SU-DHL-6 (cell line): ENCODE data around the gene KCNG1.

Experiments used
- H2AFZ ChIP-seq: fragments of 200-600 bp; sonication (generic); 2 replicates; pipeline ENCODE4 v1.6.1; 2014; ENCODE audit warnings: low read depth, mild to moderate bottlenecking, moderate library complexity, mixed read lengths, antibody characterized with exemption, low read length; ENCODE audit not compliant: severe bottlenecking
- H3F3A ChIP-seq: fragments of 200-600 bp; shearing (Covaris generic); 2 replicates; pipeline ENCODE4 v1.6.0; 2016; ENCODE audit warnings: antibody characterized with exemption, mild to moderate bottlenecking; ENCODE audit not compliant: insufficient read depth
- H3K27ac ChIP-seq: fragments of 200-600 bp; sonication (generic); 2 replicates; pipeline ENCODE4 v1.5.1; 2016; ENCODE audit warnings: low read depth, mild to moderate bottlenecking, low read length, moderate library complexity, mixed read lengths
- H3K27me3 ChIP-seq: fragments of 200-600 bp; sonication (generic), shearing (Covaris generic); 2 replicates; pipeline ENCODE4 v1.6.0; 2014; ENCODE audit warnings: mild to moderate bottlenecking, low read length
- H3K36me3 ChIP-seq: fragments of 200-600 bp; sonication (generic); 2 replicates; pipeline ENCODE4 v1.6.1; 2014; ENCODE audit warnings: mild to moderate bottlenecking, low read length, mixed read lengths
- H3K4me2 ChIP-seq: fragments of 300-600, 200-600 bp; shearing (Covaris generic), sonication (generic); 2 replicates; pipeline ENCODE4 v1.6.0; 2014; ENCODE audit warnings: low read length, low read depth, mild to moderate bottlenecking; ENCODE audit not compliant: poor library complexity, severe bottlenecking
- H3K4me3 ChIP-seq: fragments of 200-600 bp; sonication (generic); 2 replicates; pipeline ENCODE4 v1.5.1; 2014; ENCODE audit warnings: antibody characterized with exemption, low read length, mild to moderate bottlenecking, mixed read lengths; ENCODE audit not compliant: insufficient read depth, poor library complexity, severe bottlenecking
- H3K79me2 ChIP-seq: fragments of 200-600 bp; sonication (generic); 2 replicates; pipeline ENCODE4 v1.6.1; 2014; ENCODE audit warnings: mild to moderate bottlenecking, low read length, moderate library complexity; ENCODE audit not compliant: insufficient read depth
- H3K9ac ChIP-seq: fragments of 200-600 bp; sonication (generic); 2 replicates; pipeline ENCODE4 v1.7.0; 2014; ENCODE audit warnings: mild to moderate bottlenecking, low read length
- H3K9me2 ChIP-seq: fragments of 200-600 bp; sonication (generic); replicated peaks from 2 replicates; pipeline ENCODE4 v1.6.1; 2014; ENCODE audit warnings: low read length; ENCODE audit not compliant: insufficient read depth
- H3K9me3 ChIP-seq: fragments of 200-600 bp; sonication (generic); 2 replicates; pipeline ENCODE4 v1.6.1; 2014; ENCODE audit warnings: low read length, mixed read lengths; ENCODE audit not compliant: insufficient read depth
- H4K20me1 ChIP-seq: fragments of 200-600 bp; sonication (generic); 2 replicates; pipeline ENCODE4 v1.6.1; 2014; ENCODE audit warnings: low read depth, mild to moderate bottlenecking, antibody characterized with exemption, low read length, moderate library complexity, mixed read lengths
- CTCF ChIP-seq: fragments of 200-600 bp; sonication (generic); IDR thresholded peaks from one replicate; pipeline ENCODE4 v1.5.1; 2017; ENCODE audit warnings: antibody characterized with exemption, mild to moderate bottlenecking, low read length, moderate library complexity; ENCODE audit not compliant: insufficient read depth, poor library complexity, severe bottlenecking
- EZH2phosphoT487 ChIP-seq: fragments of 200-600 bp; sonication (generic), shearing (Covaris generic); conservative IDR thresholded peaks from 2 replicates; pipeline ENCODE4 v1.6.1; 2018; ENCODE audit warnings: mild to moderate bottlenecking, antibody characterized with exemption, low read length, moderate library complexity, mixed read lengths

Gene KCNG1

DNA sequence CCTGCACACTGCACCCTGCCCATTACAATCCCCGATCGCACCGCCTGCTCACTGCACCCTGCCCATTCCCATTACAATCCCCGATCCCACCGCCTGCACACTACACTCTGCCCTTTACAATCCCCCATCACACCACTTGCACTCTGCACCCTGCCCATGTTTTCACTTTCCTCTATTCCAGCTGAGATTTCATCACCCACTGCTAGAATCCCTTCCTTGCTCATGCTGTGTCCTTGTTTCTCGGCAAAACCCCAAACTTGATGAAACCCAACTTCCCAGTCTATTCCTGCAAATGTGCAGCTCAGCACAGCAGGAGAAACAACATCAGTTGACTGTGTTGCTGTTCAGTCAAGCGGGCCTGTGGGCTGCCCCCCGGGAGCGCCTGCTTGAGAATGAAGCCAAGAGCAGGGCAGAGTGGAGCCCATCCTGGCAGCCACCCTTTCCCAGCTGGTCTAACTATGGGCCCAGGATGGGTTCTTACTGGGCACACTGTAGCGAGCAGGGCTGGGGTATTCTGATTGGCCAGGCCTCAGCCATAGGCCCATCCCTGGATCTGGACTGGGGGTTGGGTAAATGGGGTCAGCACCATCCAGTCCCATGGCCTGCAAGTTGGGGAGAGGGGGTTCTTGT, 47.1 kb downstream of the KCNG1 start:
- H4K20me1 ChIP-seq: no peaks in the 10 kb centered on the region
- no peak overlapping the region for H2AFZ ChIP-seq
- H3K36me3 ChIP-seq: no peaks in the 10 kb centered on the region
- no peaks in the 10 kb centered on the region for H3K9me2 ChIP-seq
- no peak for TF ChIP-seq EZH2phosphoT487
- no peak for TF ChIP-seq CTCF
- H3K79me2 ChIP-seq: no peaks in the 10 kb centered on the region
- no peak overlapping the region for H3K9ac ChIP-seq
- H3K4me2 ChIP-seq: no peak overlapping the region
- no peak overlapping the region for H3K27ac ChIP-seq
- no peak overlapping the region for H3K4me3 ChIP-seq
- H3K27me3 ChIP-seq: no peaks in the 10 kb centered on the region
- no peaks in the 10 kb centered on the region for H3K9me3 ChIP-seq
- H3F3A ChIP-seq: no peaks in the 10 kb centered on the region

GRCh38 chr20:50969912-50970311, 53.0 kb downstream of the KCNG1 start:
- H4K20me1 ChIP-seq: no peaks in the 10 kb centered on the region
- H3K36me3 ChIP-seq: no peaks in the 10 kb centered on the region
- H2AFZ ChIP-seq: no peak overlapping the region
- no peak for TF ChIP-seq CTCF
- no peak for TF ChIP-seq EZH2phosphoT487
- H3K9me3 ChIP-seq: no peaks in the 10 kb centered on the region
- H3K4me3 ChIP-seq: no peak overlapping the region
- no peaks in the 10 kb centered on the region for H3F3A ChIP-seq
- no peak overlapping the region for H3K27ac ChIP-seq
- no peaks in the 10 kb centered on the region for H3K79me2 ChIP-seq
- H3K9me2 ChIP-seq: no peaks in the 10 kb centered on the region
- H3K27me3 ChIP-seq: no peaks in the 10 kb centered on the region
- no peak overlapping the region for H3K9ac ChIP-seq
- no peak overlapping the region for H3K4me2 ChIP-seq

DNA sequence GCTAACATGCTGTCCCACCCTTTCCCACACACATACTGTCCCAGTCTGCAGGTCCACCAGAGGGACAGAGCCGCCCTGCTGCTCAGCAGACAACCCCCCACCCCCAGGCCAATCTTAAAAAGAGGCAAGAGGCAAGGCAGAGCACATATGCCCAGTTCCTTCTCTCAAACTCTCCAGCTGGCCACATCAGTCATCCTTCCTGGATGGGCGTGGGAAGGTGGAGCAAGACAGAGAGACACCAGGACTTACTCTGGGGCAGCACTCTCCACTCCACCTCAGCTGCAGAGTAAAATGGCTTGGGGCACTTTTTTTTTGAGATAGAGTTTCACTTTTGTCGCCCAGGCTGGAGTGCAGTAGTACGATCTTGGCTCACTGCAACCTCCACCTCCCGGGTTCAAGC, 53.5 kb downstream of the KCNG1 start:
- H3K27me3 ChIP-seq: no peaks in the 10 kb centered on the region
- H3K9me2 ChIP-seq: no peaks in the 10 kb centered on the region
- H3K36me3 ChIP-seq: no peaks in the 10 kb centered on the region
- H3K4me2 ChIP-seq: no peak overlapping the region
- H3K27ac ChIP-seq: no peak overlapping the region
- H4K20me1 ChIP-seq: no peaks in the 10 kb centered on the region
- no peak overlapping the region for H3K4me3 ChIP-seq
- H3K79me2 ChIP-seq: no peaks in the 10 kb centered on the region
- H3K9me3 ChIP-seq: no peaks in the 10 kb centered on the region
- TF ChIP-seq CTCF (no peak), EZH2phosphoT487 (no peak)
- no peak overlapping the region for H3K9ac ChIP-seq
- no peaks in the 10 kb centered on the region for H3F3A ChIP-seq
- H2AFZ ChIP-seq: no peak overlapping the region
